Measurements from ENCODE around the gene MME.

MME gene

GRCh38 chr3:155079746-155080487 is at the start of gene MME:
Gene MME, plus strand, starts transcription at chr3:155080319. Its CDS starts 3,849 bp downstream, at chr3:155084168.
- peaks cover 35% of the 10 kb centered on the region for H3K4me1 ChIP-seq (ENCODE audit: control insufficient read depth, low read length)
- H3K4me3 ChIP-seq (ENCODE audit: low read length), result peak within 1 kb of the TSS; percentile 87
- H3K4me2 ChIP-seq (ENCODE audit: low read length), result peak within 1 kb of the TSS; percentile 98
- TF ChIP-seq EZH2phosphoT487 (IDR thresholded peaks at IDR 0.05; ENCODE audit: borderline replicate concordance, low read length) (no peak), CTCF (IDR thresholded peaks at IDR 0.05; ENCODE audit: low read depth, low read length, poor library complexity, severe bottlenecking) (no peak)
- H3K36me3 ChIP-seq (ENCODE audit: control insufficient read depth, low read length), result peaks cover 52% of the 10 kb centered on the region
- no peaks in the 10 kb centered on the region for H3K27me3 ChIP-seq (ENCODE audit: control insufficient read depth, low read length)
- peaks cover 9% of the 10 kb centered on the region; the same call in 1 of the 2 replicates for H3K9me3 ChIP-seq (ENCODE audit: control insufficient read depth, insufficient read depth, low read length)
- peak within 1 kb of the TSS; percentile 79 for H3K27ac ChIP-seq (ENCODE audit: low read depth, low read length)
- no peaks in the 10 kb centered on the region for H4K20me1 ChIP-seq (ENCODE audit: control insufficient read depth, insufficient read depth, low read depth, low read length)
- H3K79me2 ChIP-seq (ENCODE audit: control insufficient read depth, low read length), result peaks cover 61% of the 10 kb centered on the region
- no peaks in the 10 kb centered on the region for H3F3A ChIP-seq (ENCODE audit: control insufficient read depth, insufficient read depth)
- H3K9me2 ChIP-seq (replicated peaks; ENCODE audit: control insufficient read depth, low read length), result no peaks in the 10 kb centered on the region

DNA sequence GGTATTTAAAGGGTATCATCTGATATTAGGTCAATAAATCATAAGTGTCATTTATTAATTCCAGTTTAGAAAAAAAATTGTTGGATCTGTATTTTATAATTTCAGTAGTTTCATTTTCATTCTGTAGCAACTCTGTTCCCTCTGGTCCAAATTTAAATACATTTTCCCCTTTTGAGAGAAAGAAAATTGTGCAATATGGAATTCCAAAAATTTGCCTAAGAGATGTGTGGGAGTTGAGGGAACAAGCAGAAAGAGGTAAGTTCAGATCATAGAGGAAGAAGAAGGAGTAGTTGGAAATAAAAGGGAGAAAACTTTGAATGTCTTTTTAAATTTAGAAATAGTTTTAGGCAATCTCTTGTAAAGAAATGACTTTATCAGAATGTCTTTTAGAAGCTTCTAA is 48.9 kb upstream of the MME start:
- Histone ChIP-seq H3K79me2 (ENCODE audit: control insufficient read depth, low read length) (no peaks in the 10 kb centered on the region), H4K20me1 (ENCODE audit: control insufficient read depth, insufficient read depth, low read depth, low read length) (no peaks in the 10 kb centered on the region), H3K9me2 (replicated peaks; ENCODE audit: control insufficient read depth, low read length) (no peaks in the 10 kb centered on the region), H3K27me3 (ENCODE audit: control insufficient read depth, low read length) (no peaks in the 10 kb centered on the region), H3K27ac (ENCODE audit: low read depth, low read length) (no peak overlapping the region), H3F3A (ENCODE audit: control insufficient read depth, insufficient read depth) (no peaks in the 10 kb centered on the region), H3K4me1 (ENCODE audit: control insufficient read depth, low read length) (peaks cover 5% of the 10 kb centered on the region; the same call in 1 of the 2 replicates), H3K4me2 (ENCODE audit: low read length) (no peak overlapping the region), H3K36me3 (ENCODE audit: control insufficient read depth, low read length) (no peaks in the 10 kb centered on the region), H3K4me3 (ENCODE audit: low read length) (no peak overlapping the region), H3K9me3 (ENCODE audit: control insufficient read depth, insufficient read depth, low read length) (no peaks in the 10 kb centered on the region)
- no peak for TF ChIP-seq CTCF (IDR thresholded peaks at IDR 0.05; ENCODE audit: low read depth, low read length, poor library complexity, severe bottlenecking)
- no peak for TF ChIP-seq EZH2phosphoT487 (IDR thresholded peaks at IDR 0.05; ENCODE audit: borderline replicate concordance, low read length)

GRCh38 chr3:155032918-155033317 is 47.2 kb upstream of the MME start:
- H4K20me1 ChIP-seq (ENCODE audit: control insufficient read depth, insufficient read depth, low read depth, low read length), result no peaks in the 10 kb centered on the region
- H3K9me2 ChIP-seq (replicated peaks; ENCODE audit: control insufficient read depth, low read length), result no peaks in the 10 kb centered on the region
- TF ChIP-seq EZH2phosphoT487 (IDR thresholded peaks at IDR 0.05; ENCODE audit: borderline replicate concordance, low read length), result no peak
- TF ChIP-seq CTCF (IDR thresholded peaks at IDR 0.05; ENCODE audit: low read depth, low read length, poor library complexity, severe bottlenecking), result no peak
- no peaks in the 10 kb centered on the region for H3F3A ChIP-seq (ENCODE audit: control insufficient read depth, insufficient read depth)
- no peaks in the 10 kb centered on the region for H3K4me1 ChIP-seq (ENCODE audit: control insufficient read depth, low read length)
- no peaks in the 10 kb centered on the region for H3K27me3 ChIP-seq (ENCODE audit: control insufficient read depth, low read length)
- no peaks in the 10 kb centered on the region; the same call in 1 of the 2 replicates for H3K9me3 ChIP-seq (ENCODE audit: control insufficient read depth, insufficient read depth, low read length)
- no peak overlapping the region for H3K4me3 ChIP-seq (ENCODE audit: low read length)
- no peaks in the 10 kb centered on the region for H3K79me2 ChIP-seq (ENCODE audit: control insufficient read depth, low read length)
- H3K36me3 ChIP-seq (ENCODE audit: control insufficient read depth, low read length), result no peaks in the 10 kb centered on the region
- H3K27ac ChIP-seq (ENCODE audit: low read depth, low read length), result no peak overlapping the region
- no peak overlapping the region for H3K4me2 ChIP-seq (ENCODE audit: low read length)

Data from DOHH2 (cell line).